VCaP (cell line): Measurements from ENCODE around the gene SPATA20.

Experiments
- H3K27ac ChIP-seq: fragments of 450-650 bp; 2 replicates; pipeline ENCODE4 v1.5.1; 2017
- TF ChIP-seq, protein P1 (sequence below): fragments of 450-650 bp; conservative IDR thresholded peaks from 2 replicates; pipeline ENCODE4 v1.5.1; 2017; ENCODE audit warnings: mild to moderate bottlenecking, moderate library complexity

SPATA20 gene

DNA sequence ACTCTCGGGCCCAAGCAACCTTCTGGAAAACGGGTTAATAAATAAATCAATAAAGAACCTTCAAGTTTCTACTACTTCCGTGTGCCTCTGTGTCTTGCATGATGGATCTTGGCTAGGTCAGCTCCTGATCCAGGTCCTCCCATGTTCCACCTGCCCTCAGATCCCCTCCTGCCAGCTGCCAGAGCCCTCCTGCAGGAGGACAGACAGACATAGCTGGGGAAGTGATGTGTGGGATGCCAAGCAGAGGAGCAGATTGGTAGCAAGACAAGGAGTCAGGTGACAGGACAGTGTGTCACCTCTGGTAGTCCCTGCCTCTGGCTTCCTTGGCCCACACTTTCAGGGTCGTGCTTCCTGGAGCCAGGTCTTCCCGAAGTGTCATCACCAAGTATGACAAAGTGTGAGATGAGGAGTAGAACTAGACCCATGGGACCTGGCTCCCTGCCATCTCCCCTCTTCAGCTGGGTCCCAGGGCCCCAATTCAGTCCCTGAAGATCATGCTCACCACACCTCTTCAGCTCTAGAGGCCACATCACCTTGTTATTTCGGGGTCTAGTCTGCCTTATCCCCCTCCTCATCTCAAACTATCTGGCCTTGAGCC lies 15.4 kb upstream of the SPATA20 start:
- H3K27ac ChIP-seq, result peak overlapping the region; percentile 100
- TF ChIP-seq, protein P1, sequence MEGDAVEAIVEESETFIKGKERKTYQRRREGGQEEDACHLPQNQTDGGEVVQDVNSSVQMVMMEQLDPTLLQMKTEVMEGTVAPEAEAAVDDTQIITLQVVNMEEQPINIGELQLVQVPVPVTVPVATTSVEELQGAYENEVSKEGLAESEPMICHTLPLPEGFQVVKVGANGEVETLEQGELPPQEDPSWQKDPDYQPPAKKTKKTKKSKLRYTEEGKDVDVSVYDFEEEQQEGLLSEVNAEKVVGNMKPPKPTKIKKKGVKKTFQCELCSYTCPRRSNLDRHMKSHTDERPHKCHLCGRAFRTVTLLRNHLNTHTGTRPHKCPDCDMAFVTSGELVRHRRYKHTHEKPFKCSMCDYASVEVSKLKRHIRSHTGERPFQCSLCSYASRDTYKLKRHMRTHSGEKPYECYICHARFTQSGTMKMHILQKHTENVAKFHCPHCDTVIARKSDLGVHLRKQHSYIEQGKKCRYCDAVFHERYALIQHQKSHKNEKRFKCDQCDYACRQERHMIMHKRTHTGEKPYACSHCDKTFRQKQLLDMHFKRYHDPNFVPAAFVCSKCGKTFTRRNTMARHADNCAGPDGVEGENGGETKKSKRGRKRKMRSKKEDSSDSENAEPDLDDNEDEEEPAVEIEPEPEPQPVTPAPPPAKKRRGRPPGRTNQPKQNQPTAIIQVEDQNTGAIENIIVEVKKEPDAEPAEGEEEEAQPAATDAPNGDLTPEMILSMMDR, result no peak

DNA sequence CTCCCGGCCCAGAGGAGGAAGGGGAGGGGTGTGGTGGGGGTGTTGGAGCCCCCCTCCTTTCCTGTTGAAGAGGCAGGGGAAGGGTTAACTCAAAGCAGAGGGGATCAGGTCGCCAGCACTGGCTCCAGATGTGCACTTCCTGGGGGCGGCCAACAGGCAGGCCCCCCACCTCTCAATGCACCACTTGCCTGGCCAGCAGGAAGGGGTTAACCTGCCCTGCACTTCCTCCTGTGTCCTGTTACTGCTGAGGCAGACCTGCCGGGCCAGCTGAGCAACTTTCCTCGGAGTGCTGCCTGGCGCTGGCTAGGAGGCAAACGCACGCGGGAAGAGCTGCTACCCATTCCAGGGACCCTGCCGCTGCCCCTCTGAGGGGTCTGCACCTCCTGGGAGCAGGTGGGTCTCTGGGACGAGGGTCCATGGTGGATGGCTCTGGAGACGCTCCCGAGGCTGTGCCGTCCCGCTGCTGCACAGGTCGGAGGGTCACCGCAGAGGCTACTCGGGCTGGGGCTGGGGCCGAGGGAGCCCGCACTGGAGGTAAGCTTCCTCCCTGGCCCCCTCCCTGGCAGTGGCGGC lies 14.4 kb upstream of the SPATA20 start, which contains the start of gene EPN3:
Gene EPN3, plus strand, starts transcription at position 284 of the 573 bp plus-strand sequence. CDS start 3,822 bp downstream, outside the sequence.
- peak within 1 kb of the TSS; percentile 100 for H3K27ac ChIP-seq
- TF ChIP-seq, protein P1, result no peak

DNA sequence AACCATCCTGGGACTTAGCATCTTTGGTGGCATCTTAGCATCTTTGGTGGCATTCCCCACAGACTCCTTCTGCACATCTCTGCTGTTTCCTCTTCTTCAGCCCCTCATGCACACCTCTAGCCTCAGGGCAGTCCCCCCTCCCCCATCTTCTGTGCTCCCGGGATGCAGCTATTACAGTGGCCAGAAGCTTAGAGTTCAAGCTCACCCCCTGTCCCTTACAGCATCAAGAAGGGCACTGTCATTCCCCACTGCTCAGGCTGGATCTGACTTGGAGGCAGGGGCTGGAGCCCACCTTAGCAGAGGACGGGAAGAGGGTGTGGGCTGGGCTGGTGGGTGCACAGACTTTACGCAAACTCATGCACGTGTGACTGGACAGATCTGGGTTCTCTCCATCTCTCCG lies 13.8 kb upstream of the SPATA20 start:
- H3K27ac ChIP-seq, result peak overlapping the region; percentile 100
- TF ChIP-seq, protein P1, result no peak

DNA sequence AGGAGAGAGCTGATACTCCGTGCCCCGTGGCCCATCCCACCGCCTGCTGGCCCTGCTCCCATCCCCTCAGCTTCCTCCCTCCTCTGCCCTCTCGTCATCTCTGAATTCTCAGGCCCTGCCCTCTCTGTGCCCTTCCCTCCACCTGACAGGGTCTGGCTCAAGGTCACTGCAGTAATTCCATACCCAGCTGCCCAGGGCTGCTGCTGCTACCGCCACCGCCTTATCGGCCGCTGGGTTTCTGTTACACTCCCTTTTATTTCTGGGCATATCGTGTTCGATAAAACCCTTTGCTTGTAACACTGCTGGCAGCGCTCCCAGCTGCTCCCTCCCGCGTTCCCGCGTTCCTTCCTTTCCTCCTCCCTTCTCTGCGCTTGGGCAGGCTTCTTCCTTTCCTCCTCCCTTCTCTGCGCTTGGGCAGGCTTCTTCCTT lies 13.2 kb upstream of the SPATA20 start:
- H3K27ac ChIP-seq, result peak overlapping the region; percentile 100
- TF ChIP-seq, protein P1, result no peak

DNA sequence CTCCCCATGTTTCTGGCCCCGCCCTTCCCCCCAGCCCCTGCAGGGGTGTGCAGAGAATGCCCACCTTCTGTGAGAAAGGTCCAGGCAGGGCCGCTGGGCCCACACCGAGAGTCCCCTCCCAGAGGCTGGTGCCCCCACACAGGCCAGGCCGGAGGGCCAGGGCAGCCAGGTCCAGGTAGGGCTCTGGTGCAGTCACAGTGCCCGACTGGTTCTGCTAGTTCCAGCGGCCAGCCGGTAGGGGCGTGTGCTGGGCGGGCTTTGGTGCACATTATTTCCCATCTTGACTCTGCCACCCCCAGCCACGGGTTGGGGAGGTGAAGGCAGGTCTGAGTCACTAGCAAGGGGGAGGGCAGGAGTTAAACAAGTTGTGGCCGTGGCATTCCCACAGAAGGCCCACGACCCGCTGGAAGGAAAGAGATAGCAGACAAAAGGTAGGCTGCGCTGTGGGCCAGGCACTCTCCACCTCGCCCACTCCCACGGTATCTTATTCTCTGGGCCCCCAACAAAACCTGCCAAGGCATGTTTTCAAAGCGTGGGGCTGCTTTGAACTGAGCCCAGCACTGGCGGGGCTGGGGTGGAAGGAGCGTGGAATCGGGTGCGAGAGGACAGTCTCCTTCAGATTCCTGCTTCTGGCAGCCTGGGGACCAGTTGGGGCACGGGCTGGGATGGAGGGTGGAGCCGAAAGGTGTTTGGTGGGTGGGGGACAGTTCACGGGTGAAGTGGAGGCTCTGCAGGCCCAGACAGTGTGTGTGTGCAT lies 12.6 kb upstream of the SPATA20 start:
- H3K27ac ChIP-seq, result peak overlapping the region; percentile 100
- TF ChIP-seq, protein P1, result peak; percentile 73

DNA sequence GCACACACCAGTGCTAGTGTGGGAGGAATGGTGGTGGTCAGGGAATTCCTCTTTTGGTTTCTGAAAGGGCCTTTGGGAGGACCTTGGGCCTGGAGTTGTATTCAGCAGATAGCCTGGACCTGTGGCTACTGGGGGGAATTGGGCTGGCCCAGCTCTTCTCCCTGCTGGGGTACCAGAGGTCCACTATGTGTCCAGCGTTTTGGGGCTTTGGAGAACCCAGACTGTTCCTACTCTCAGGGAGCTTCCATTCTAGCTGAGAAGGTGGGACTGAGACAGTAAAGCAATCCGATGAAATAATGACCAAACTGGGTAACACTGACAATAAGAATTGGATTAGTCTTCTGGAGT lies 12.0 kb upstream of the SPATA20 start:
- H3K27ac ChIP-seq, result peak overlapping the region; percentile 100

DNA sequence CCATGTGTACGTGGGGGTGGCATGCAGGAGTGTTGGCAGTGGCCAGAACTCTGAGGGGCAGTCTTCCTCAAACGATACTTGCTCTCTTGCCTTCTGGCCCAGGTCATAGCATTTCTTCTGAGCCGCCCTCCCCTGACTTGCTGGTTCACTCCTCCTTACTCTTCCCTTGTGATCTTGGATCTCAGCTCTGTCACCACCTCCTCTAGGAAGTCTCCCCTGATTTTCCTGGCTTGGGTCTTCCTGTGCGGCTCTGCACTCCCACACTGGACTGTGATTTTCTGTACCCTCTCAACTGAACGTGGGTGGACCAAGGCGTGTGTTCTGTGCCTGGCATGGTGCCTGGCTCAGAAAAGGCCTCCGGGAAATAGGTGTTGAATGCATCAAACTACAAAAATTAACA lies 11.6 kb upstream of the SPATA20 start:
- TF ChIP-seq, protein P1, result no peak
- peak overlapping the region; percentile 100 for H3K27ac ChIP-seq

More for the DNA sequence above, 12.0 kb upstream of the SPATA20 start:
- TF ChIP-seq, protein P1, result no peak
